Hypothalamus (tissue), 51 donors: ENCODE measurements around the gene ASB13.
A peak's percentile ranks its signal among the peaks of the same experiment; 100 is the strongest.

Experiments used
- DNase-seq, 51 donors: peaks; one replicate each; lab custom pipeline; 2025; lab: John Stamatoyannopoulos, UW

Gene ASB13

GRCh38 chr10:5666008-5666840 lies at the start of gene ASB13:
ASB13 (minus strand) TSS chr10:5666595; CDS start chr10:5666551, 44 bp downstream.
- peak in 46 of 51 donors; percentile 7 to 80 (median 44) for DNase-seq

GRCh38 chr10:5711642-5712041 lies 45.2 kb upstream of the ASB13 start:
- DNase-seq: no peak

GRCh38 chr10:5710859-5711258 lies 44.5 kb upstream of the ASB13 start:
- DNase-seq: no peak

GRCh38 chr10:5709865-5710264 lies 43.5 kb upstream of the ASB13 start:
- DNase-seq: no peak

GRCh38 chr10:5708356-5708755 lies 42.0 kb upstream of the ASB13 start:
- no peak for DNase-seq

- no peak for DNase-seq
These were observed 31.7 kb upstream of the ASB13 start for GRCh38 chr10:5698062-5698461.

GRCh38 chr10:5697342-5697741 lies 30.9 kb upstream of the ASB13 start:
- DNase-seq: no peak

GRCh38 chr10:5694573-5694972 lies 28.2 kb upstream of the ASB13 start:
- no peak for DNase-seq

GRCh38 chr10:5692461-5693358 lies 26.3 kb upstream of the ASB13 start:
- DNase-seq: peak in 39 of 51 donors; percentile 3 to 64 (median 29)

GRCh38 chr10:5691786-5692185 lies 25.4 kb upstream of the ASB13 start:
- no peak for DNase-seq

GRCh38 chr10:5688587-5688986 lies 22.2 kb upstream of the ASB13 start:
- DNase-seq: no peak

GRCh38 chr10:5685764-5686240 lies 19.4 kb upstream of the ASB13 start:
- no peak for DNase-seq

- peak in 41 of 51 donors; percentile 5 to 71 (median 46) for DNase-seq
These were observed 18.8 kb upstream of the ASB13 start for GRCh38 chr10:5684971-5685763.

GRCh38 chr10:5684318-5684970 lies 18.0 kb upstream of the ASB13 start, which contains the start of gene TASOR2:
TASOR2 (plus strand) TSS chr10:5684838; CDS start chr10:5720643, 35,805 bp downstream.
- peak; percentile 82 to 99 (median 95) for DNase-seq

GRCh38 chr10:5683065-5683464 lies 16.7 kb upstream of the ASB13 start:
- DNase-seq: no peak

GRCh38 chr10:5681930-5682329 lies 15.5 kb upstream of the ASB13 start:
- no peak for DNase-seq

- DNase-seq: no peak
These were observed 13.2 kb upstream of the ASB13 start for GRCh38 chr10:5679606-5680005.

- no peak for DNase-seq
These were observed 12.6 kb upstream of the ASB13 start for GRCh38 chr10:5679037-5679435.

GRCh38 chr10:5678397-5679036 lies 12.1 kb upstream of the ASB13 start:
- DNase-seq: no peak
